NCI-H146 (cell line): ENCODE measurements around the gene C4BPB.

Experiments
- DNase-seq: peaks from one replicate; lab custom pipeline; 2025; lab: John Stamatoyannopoulos, UW

C4BPB gene

GRCh38 chr1:207084701-207085180, 3.9 kb upstream of the C4BPB start:
- peak; percentile 45 for DNase-seq

GRCh38 chr1:207085887-207086286, 2.8 kb upstream of the C4BPB start:
- DNase-seq = no peak

- no peak for DNase-seq
These were observed 499 bp upstream of the C4BPB start for GRCh38 chr1:207088161-207088560.

GRCh38 chr1:207089627-207090355, 1.1 kb downstream of the C4BPB start:
- no peak for DNase-seq

GRCh38 chr1:207091200-207091908, 2.7 kb downstream of the C4BPB start:
- no peak for DNase-seq

- DNase-seq = no peak
These were observed 5.3 kb downstream of the C4BPB start for GRCh38 chr1:207093944-207094343.

GRCh38 chr1:207097871-207098324, 9.2 kb downstream of the C4BPB start:
- DNase-seq = no peak

- DNase-seq = no peak
These were observed 13.1 kb downstream of the C4BPB start for GRCh38 chr1:207101720-207102119.

GRCh38 chr1:207102146-207102545, 13.5 kb downstream of the C4BPB start:
- no peak for DNase-seq

- DNase-seq = no peak
These were observed 14.0 kb downstream of the C4BPB start for GRCh38 chr1:207102659-207103058.

GRCh38 chr1:207103892-207104373, 15.3 kb downstream of the C4BPB start, which contains the start of gene C4BPA:
Gene C4BPA, plus strand, starts transcription at chr1:207104233. Its CDS starts 8,793 bp downstream, at chr1:207113026.
- DNase-seq = no peak

GRCh38 chr1:207109004-207109403, 20.3 kb downstream of the C4BPB start:
- no peak for DNase-seq

GRCh38 chr1:207112616-207113296, 24.1 kb downstream of the C4BPB start:
- no peak for DNase-seq

GRCh38 chr1:207115269-207115668, 26.6 kb downstream of the C4BPB start:
- DNase-seq = no peak

- DNase-seq = no peak
These were observed 35.7 kb downstream of the C4BPB start for GRCh38 chr1:207124389-207124788.

- DNase-seq = no peak
These were observed 39.8 kb downstream of the C4BPB start for GRCh38 chr1:207128336-207128921.

GRCh38 chr1:207129053-207129452, 40.4 kb downstream of the C4BPB start:
- DNase-seq = no peak

- DNase-seq = no peak
These were observed 41.8 kb downstream of the C4BPB start for GRCh38 chr1:207130252-207131036.

GRCh38 chr1:207131163-207131562, 42.5 kb downstream of the C4BPB start:
- no peak for DNase-seq

GRCh38 chr1:207134581-207134980, 45.9 kb downstream of the C4BPB start:
- no peak for DNase-seq

- DNase-seq = no peak
These were observed 51.0 kb downstream of the C4BPB start for GRCh38 chr1:207139616-207140015.
